Activated CD8-positive, alpha-beta memory T cell treated with anti-CD3 and anti-CD28 coated beads for 1 hour (primary cell): ENCODE results near the gene ZNF169.
"Not testable (repeated sequence)": the region's sequence is repeated elsewhere in the genome, so short reads cannot be mapped to it uniquely, and the experiment has no call there.

Source experiments
- DNase-seq, 2 donors: peaks; one replicate each; pipeline ENCODE4 v3.0.0-alpha.2; 2020; ENCODE audit warnings: low read depth in 1 of 2; ENCODE audit errors: extremely low read depth in 1 of 2

ZNF169 gene

DNA sequence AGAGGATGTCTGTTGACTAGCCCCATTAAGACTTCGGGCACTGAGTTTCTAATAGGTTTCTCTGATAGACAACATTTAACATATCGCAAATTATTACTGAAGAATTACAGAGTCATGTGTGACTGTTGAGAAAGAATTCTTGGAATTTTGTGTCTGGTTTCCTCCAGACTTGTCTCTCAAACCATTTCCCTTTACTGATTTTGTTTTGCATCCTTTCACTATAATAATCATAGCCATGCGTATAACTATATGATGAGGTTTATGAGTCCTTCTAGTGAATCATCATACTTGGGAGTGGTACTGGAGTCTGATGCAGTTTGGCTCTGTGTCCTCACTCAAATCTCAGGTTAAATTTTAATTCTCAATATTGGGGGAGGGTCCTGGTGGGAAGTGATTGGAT, 27.0 kb downstream of the ZNF169 start:
- DNase-seq = no peak

- DNase-seq = no peak
Observed at GRCh38 chr9:94287877-94288513, 28.9 kb downstream of the ZNF169 start.

GRCh38 chr9:94289691-94290090, 30.6 kb downstream of the ZNF169 start:
- DNase-seq = no peak

DNA sequence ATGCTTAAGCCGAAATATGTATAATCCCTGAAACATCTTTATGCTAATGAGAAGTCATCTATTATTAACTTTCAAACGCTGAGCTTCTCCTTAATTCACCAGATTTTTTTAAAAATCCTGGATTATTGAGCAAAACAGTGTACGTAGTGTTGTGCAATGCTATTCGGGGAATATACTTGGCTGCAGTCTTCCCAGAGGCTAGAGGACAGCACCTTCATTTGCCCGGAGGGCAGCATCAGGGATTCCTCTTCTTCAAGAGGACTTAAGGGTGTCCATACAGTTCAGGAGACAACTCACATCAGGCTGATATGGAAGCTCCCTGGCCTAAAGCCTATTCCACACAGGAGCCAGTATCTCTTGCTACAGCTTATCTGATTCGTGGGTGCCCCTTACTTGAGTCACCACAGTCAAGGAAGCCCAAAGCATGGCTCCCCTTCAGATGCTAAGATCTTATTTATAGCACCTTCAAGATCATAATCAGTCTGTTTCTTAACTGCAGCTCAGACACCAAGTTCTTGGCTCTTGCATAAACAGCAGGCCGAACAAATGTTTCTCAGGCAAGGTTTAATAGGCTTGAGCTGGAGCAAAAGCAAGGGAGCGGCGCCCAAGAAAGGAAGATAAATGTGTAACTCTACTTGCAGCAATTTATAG, 40.0 kb downstream of the ZNF169 start:
- no peak for DNase-seq

- no peak for DNase-seq
Observed at GRCh38 chr9:94300470-94301301, 41.6 kb downstream of the ZNF169 start.

DNA sequence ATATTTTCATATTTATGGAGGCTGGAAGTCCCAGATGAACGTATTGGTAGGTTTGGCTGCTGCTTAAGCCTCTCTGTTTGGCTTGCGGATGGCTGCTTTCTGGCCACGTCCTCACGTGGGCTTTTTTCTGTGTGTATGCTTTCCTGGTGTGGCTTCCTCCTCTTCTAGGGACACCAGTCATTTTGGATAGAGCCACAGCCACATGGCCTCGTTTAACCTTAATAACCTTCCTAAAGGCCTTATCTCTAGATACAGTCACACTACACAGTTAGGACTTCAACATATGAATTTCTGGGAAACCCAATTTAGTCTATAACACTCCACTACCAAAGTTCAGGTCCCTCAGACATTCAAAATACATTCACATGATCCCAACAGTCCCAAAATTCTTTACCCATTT, 42.5 kb downstream of the ZNF169 start:
- no peak for DNase-seq

- no peak for DNase-seq
Observed at GRCh38 chr9:94302426-94302825, 43.3 kb downstream of the ZNF169 start.

DNA sequence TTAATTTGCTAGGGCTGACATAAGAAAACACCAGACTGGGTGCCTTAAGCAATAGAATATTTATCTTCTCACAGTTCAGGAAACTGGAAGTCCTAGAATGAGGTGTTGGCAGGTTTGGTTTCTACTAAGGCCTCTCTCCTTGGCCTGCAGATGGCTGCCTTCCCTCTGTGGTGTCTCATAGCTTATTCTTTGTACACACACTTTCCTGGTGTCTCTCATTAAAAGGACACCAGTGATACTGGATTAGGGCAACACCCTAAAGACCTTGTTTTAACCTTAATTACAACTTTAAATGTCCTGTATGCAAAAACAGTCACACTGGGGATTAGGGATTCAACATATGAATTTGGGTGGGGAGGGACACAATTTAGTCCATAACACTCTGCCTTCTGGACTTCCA, 44.2 kb downstream of the ZNF169 start:
- no peak for DNase-seq

DNA sequence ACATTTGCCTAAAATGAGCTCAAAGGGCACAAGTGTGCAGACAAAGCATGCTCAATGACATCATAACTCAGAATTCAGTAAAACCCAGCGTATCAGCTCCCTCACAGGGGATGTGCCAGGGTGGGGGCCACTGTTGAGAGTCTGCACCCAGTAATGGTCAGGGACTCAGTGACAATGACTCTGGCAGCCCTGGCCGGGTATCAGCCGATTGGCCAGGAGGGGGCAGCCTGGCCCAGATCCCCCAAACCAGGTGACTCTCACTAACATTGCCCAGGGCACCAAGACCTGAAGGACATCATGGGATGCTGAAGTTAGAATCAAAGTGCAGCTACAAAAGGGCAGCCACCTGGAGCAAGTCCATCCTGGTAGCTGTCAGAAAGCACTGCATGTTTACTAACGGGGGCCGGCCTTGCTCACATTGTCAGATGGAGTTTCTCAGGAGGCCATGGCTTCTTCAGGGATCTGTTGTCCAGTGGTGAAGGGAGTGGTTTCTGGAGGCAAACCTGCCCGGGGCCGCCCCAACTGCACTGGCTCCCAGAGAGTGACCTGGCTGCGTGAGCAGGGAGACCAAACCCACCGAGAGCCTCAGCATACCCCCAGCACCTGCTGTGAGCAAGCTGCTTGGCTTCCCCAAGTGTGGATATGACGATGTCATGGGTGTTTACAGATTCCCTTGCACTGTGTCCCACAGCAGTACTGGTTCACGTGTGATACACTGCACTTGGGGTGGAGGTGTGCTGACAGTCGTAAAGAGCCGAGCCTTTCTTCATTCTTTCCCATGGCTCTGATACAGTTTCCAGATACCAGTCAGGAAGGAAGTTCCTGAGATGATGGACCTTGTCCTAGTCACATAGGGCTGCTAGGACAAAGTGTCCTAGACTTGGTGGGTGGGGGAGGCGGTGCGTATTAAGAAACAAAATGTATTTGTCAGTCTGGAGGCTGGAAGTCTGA, 56.2 kb downstream of the ZNF169 start:
- not testable (repeated sequence) for DNase-seq

GRCh38 chr9:94316236-94316635, 57.1 kb downstream of the ZNF169 start:
- not testable (repeated sequence) for DNase-seq

GRCh38 chr9:94317949-94318657, 59.0 kb downstream of the ZNF169 start:
- not testable (repeated sequence) for DNase-seq

GRCh38 chr9:94322342-94322940, 63.3 kb downstream of the ZNF169 start:
- DNase-seq = not testable (repeated sequence)

DNA sequence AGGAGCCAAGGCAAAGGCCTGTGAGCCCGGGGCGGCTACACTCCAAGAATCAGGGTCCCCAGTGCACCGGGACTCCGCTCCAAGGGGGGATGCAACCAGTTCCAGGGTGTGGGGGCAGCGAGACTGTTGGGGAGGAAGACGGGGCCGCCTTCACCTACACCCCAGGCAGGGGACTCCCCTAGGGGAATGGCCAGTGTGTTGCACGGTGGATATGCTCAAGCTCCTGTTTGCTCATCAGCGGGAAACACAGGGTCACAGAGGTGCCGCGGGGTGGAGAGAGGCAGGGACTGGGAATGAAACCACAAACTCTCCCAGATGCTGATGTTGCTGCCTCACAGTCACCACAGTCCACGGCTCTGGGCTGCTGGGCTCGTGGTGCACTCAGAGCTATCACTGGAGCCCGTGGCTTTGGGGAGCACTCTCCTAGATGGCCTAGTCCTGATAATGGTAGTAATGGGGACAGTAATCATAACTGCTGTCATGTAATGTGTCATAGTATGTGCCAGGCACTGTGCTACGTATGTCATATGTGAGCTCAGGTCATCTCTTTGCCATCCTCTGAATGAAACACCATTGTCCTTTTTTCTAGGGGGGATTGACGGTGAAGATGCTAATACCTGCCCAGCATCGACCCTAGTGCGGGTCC, 64.2 kb downstream of the ZNF169 start:
- not testable (repeated sequence) for DNase-seq

DNA sequence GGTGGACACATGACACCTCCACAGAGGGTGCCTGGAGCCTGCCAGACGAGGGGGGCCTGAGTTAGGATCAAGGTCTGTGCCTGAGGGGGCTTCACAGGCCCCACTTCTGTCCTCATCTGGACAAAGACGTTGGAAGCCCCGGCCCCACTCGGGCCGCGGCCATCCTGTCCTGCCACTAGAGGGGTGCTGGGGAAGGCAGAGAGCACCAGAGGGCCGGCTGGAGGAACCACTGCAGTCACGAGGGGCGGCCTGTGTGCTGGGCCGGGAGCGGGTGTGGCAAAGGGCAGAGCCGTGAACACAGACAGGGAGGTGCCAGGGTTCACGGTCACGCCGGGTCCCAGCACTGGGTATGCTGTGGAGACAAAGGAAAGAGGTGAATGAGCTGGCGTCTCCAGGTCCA, 66.5 kb downstream of the ZNF169 start:
- not testable (repeated sequence) for DNase-seq

- DNase-seq = not testable (repeated sequence)
Observed at GRCh38 chr9:94328544-94328943, 69.4 kb downstream of the ZNF169 start, which contains the start of gene NUTM2F. Gene NUTM2F, minus strand, starts transcription at chr9:94328644. Its CDS starts 21 bp downstream, at chr9:94328623.

DNA sequence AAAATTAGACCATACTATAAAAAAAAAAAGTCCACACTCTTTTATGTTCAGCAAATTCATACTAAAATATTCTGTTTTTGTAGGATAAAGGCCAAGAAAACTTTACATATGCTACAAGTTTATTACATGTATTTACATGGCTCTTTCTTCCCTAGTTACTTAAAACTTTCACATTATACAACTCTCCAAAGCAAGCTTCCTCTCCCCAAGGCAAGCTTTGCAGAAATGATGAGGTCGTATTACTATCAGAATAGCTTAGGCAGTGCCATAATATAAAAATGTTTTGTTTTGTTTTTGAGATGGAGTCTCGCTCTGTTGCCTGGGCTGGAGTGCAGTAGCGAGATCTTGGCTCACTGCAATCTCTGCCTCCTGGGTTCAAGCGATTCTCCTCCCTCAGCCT, 77.3 kb downstream of the ZNF169 start:
- DNase-seq = not testable (repeated sequence)

- DNase-seq = not testable (repeated sequence)
Observed at GRCh38 chr9:94338723-94339122, 79.6 kb downstream of the ZNF169 start.

DNA sequence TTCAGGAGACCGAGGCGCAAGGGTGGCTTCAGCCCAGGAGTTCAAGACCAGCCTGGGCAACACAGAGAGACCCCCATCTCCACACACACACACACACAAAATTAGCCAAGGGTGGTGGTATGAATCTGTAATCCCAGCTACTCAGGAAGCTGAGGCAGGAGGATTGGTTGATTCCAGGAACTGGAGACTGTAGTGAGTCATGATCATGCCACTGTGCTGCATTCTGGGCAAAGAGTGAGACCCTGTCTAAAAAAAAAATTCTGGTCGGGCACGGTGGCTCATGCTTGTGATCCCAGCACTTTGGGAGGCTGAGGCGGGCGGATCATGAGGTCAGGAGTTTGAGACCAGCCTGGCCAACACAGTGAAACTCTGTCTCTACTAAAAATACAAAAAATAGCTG, 80.6 kb downstream of the ZNF169 start:
- not testable (repeated sequence) for DNase-seq

GRCh38 chr9:94340750-94341149, 81.7 kb downstream of the ZNF169 start:
- not testable (repeated sequence) for DNase-seq
